LNCaP clone FGC (cell line): ENCODE results near the gene HOXB2.

Source experiments
- DNase-seq: peaks from one replicate; pipeline ENCODE4 v3.0.0-alpha.2; 2011; ENCODE audit warnings: low read depth
- H3K4me3 ChIP-seq: 2 replicates; pipeline ENCODE4 v1.5.1; 2011; ENCODE audit warnings: mild to moderate bottlenecking, low read depth, low read length, control low read depth
- TF ChIP-seq, protein P1 (sequence below): IDR thresholded peaks from 2 replicates; pipeline ENCODE4 v1.5.1; 2012; ENCODE audit warnings: mild to moderate bottlenecking; ENCODE audit not compliant: control insufficient read depth, insufficient read depth; ENCODE audit errors: extremely low read depth

HOXB2 gene

DNA sequence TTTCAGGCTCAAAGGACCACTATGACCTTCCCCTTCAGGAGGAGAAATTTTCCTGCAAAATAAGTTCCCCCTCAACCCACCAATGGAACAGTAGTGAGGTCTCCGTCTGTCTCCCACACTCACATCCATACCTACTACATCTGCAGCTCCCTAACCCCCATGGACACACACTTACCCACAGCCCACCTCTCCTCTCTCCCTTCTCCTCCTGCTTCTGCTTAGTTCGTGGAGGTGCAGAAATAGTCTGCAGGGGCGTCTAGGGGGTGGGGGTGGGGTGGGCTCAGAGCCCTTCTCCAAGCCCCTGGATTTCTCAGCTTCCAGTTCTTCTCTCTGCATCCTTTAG, 24.3 kb upstream of the HOXB2 start:
- TF ChIP-seq, protein P1, sequence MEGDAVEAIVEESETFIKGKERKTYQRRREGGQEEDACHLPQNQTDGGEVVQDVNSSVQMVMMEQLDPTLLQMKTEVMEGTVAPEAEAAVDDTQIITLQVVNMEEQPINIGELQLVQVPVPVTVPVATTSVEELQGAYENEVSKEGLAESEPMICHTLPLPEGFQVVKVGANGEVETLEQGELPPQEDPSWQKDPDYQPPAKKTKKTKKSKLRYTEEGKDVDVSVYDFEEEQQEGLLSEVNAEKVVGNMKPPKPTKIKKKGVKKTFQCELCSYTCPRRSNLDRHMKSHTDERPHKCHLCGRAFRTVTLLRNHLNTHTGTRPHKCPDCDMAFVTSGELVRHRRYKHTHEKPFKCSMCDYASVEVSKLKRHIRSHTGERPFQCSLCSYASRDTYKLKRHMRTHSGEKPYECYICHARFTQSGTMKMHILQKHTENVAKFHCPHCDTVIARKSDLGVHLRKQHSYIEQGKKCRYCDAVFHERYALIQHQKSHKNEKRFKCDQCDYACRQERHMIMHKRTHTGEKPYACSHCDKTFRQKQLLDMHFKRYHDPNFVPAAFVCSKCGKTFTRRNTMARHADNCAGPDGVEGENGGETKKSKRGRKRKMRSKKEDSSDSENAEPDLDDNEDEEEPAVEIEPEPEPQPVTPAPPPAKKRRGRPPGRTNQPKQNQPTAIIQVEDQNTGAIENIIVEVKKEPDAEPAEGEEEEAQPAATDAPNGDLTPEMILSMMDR: no peak
- DNase-seq: no peak
- H3K4me3 ChIP-seq: no peak overlapping the region

- no peak overlapping the region for H3K4me3 ChIP-seq
- DNase-seq: no peak
- TF ChIP-seq, protein P1: no peak
Measured at GRCh38 chr17:48568499-48569239, 23.8 kb upstream of the HOXB2 start.

DNA sequence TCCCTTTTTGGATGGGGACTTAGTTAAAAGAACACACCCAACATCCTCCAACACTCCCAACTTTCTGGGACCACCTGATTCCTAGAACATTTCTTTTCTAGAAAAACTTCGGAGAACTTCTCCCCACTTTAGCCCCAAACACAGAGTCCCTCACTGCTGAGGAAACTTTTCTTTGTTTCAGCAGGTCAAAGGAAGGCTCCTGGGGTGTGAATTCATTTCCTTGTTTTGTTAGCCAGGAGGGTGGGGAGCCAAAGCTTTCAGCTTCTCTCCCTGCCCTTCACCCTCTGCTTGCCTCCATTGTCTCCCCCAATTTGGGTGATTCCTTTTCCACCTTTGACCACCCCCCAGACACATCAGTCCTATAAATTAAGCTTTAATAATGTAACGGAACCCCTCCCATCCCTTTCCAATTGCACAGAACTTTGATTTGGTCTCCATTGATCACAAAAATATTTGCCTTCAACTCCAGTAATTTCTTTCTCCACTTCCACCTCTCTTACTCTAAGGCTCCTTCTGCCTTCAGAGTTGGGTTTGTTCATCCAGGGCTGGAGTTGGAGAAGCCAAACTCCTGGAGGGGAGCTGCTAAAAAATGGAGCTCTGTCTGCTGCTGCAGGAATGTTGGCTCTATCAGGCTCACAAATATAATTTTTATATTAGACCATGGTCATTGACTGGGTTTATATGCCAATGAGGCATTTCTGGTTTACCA, 22.9 kb upstream of the HOXB2 start:
- H3K4me3 ChIP-seq: no peak overlapping the region
- DNase-seq: no peak
- TF ChIP-seq, protein P1: no peak

- no peak for DNase-seq
- H3K4me3 ChIP-seq: no peak overlapping the region
- TF ChIP-seq, protein P1: no peak
Measured at GRCh38 chr17:48567209-48567608, 22.3 kb upstream of the HOXB2 start.

DNA sequence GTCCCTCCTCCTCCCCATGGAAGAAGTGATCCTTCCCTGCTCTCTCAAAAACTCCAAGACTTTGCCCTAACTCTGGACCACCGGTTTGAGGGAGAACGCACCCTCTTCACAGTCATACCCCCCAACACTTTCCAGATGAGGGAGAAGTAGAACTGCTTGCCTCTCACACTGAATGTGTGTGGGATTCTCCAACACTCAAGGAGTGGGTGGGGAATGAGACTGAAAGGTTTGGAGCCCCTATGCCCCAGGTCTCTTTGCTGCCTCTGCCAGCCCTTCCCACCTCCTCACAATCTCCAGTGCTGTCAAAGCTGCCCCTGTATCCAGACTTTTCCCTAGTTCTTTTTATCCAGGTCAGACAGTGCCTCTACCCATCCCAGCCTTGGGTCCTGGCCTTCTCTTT, 21.8 kb upstream of the HOXB2 start:
- no peak for DNase-seq
- TF ChIP-seq, protein P1: no peak
- no peak overlapping the region for H3K4me3 ChIP-seq

- no peak for DNase-seq
- no peak overlapping the region for H3K4me3 ChIP-seq
- TF ChIP-seq, protein P1: no peak
Measured at GRCh38 chr17:48565925-48566710, 21.2 kb upstream of the HOXB2 start.
